ENCODE data around the gene NPB.

Gene NPB

GRCh38 chr17:81925860-81926450, 23.9 kb downstream of the NPB start:
- DNase-seq (ENCODE audit: low read depth in 2 of 2, low spot score in 1 of 2) = no peak

- peak; percentile 49 to 58 for DNase-seq (ENCODE audit: low read depth in 2 of 2, low spot score in 1 of 2)
Measured at GRCh38 chr17:81926451-81927151, 24.6 kb downstream of the NPB start.

DNA sequence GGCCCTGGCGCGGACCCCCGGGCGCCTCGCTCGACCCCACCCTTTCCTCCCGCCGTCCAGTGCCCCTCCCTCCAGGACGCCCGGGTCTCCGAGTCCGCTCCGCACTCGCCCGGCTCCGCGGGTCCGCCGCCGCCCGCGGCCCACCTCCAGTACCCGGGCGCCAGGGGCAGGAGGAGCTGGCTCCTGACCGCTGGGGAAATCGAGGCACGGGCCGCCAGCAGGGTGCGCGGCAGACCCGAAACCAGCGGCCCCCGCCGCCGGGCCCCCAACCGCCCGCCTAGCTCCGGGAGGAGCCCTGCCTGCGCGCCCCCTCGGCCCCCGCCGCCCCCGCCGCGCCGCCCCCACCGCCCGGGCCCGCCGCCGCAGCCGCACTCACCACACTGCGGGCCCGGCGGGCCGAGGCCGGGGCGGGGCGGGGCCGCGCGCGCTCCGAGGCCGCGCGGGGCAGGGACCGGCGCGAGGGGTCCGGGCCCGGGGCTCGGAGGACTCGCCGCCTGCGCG, 25.2 kb downstream of the NPB start:
- no peak for DNase-seq (ENCODE audit: low read depth in 2 of 2, low spot score in 1 of 2)

GRCh38 chr17:81927653-81928543, 25.9 kb downstream of the NPB start, which contains the start of gene MAFG:
MAFG (minus strand) TSS chr17:81927735; CDS start chr17:81923185, 4,550 bp downstream.
- DNase-seq (ENCODE audit: low read depth in 2 of 2, low spot score in 1 of 2) = peak; percentile 75 to 76

- DNase-seq (ENCODE audit: low read depth in 2 of 2, low spot score in 1 of 2) = no peak
Measured at GRCh38 chr17:81928544-81929252, 26.7 kb downstream of the NPB start.

DNA sequence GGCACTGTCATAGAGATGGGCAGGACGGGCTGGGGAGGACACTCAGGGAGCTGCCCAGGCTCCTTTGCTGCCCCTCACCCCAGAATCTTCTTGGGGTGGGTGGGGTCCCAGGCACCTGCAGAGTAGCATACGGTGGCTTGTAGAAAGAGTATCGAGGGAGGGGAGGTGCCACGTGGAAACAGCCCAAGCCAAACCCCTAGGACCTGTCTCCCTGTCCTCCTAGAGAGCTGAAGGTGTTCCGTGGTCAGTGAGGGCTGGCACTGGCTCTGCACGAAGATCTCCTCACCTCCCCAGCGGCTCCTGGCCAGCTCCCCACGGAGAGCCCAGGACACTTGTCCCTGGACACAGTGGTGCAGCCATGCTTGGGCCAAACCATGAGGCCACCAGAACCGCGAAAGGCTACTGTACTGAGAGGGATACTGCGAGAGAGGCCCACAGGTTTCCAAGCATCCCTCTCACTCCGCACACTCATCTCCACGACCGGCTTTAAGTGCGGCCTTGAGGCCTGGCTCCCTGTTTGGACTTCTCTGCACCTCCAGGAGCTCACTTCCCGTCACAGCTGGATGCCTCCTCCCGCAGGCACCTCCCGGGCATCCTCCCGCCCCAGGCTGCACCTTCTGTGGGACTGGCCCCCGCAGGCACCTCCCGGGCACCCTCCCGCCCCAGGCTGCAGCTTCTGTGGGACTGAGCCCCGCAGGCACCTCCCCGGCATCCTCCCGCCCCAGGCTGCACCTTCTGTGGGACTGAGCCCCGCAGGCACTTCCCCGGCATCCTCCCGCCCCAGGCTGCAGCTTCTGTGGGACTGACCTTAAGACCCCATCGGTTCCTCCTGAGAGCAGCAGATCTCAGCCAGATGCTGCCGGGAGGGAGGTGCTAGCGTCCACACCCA, 27.5 kb downstream of the NPB start:
- DNase-seq (ENCODE audit: low read depth in 2 of 2, low spot score in 1 of 2) = no peak

DNA sequence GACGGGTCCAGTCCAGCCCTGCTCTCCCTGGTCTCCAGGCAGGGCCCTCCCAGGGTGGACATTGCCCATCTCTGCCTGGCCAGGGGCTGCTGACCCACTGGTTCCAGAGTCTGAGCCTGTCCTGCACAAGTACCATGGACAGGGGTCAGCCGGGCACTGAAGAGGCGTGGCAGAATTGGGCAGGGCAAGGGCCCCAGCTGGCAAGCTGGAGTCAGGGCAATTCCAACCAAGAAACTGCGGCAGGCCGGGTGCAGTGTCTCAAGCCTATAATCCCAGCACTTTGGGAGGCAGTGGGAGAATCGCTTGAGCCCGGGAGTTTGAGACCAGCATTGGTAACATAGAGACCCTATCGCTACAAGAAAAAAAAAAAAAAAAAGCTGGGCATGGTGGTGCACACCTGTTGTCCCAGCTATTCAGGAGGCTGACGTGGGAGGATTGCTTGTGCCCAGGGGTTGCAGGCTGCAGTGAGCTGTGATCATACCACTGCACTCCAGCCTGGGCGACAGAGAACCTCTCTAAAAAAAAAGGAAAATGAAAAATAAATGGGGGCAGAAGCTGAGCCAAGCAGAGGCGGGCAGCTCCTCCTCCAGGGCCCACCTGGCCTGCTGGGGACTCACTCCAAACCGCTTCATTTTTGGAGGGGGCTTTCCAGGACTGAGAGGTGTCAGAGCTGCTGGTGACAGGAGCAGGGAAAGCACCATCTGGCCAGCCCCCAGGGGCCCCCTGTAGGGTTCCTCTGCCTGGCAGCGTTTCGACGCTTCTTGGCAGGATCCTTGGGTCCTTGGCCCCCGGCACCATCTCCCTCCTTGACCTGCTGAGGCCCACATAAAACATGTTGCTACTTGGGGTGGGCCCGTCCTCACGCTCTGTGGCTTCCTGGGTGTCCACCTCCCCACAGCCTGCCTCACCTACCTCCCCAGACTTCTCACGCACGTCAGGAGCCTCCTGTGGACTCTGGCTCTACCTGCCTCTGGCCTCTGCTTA, 28.4 kb downstream of the NPB start:
- DNase-seq (ENCODE audit: low read depth in 2 of 2, low spot score in 1 of 2) = no peak

GRCh38 chr17:81931189-81931556, 29.1 kb downstream of the NPB start:
- no peak for DNase-seq (ENCODE audit: low read depth in 2 of 2, low spot score in 1 of 2)

DNA sequence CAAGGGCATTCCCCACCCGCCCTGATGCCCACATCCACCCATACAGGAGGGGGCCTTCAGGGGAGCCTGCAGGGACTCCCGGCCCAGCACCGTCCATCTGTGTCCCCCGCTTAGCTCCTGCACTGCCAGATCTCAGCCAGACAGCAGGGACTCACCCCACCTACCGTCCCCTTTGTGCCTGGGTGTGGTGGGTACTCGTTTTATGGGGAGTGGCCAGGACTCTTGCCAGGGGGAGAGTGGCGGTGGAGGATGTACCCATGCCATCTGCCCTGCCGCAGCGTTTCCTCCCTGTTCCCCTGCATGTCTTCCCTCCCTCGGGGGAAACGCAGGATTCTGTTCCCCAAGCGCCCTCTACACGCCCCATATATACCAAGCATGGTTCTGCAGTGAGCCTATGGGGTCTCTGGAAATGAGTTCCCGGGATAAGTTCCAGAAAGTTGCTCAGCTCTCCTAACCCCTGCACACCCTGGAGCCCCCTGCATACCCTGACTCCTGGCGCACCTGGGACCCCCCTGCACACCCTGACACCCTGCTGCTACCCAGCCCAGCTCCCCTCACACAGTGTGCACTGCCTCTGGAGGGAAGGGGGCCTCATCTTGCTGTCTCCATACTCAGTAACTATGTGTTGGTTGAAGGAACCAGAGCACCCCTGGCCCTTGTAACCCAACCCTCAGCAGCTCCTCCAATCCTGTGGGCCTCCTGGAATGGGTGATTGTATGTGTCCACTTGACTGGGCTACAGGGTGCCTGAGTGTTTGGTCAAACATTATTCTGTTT, 29.7 kb downstream of the NPB start:
- DNase-seq (ENCODE audit: low read depth in 2 of 2, low spot score in 1 of 2) = no peak

GRCh38 chr17:81932333-81932983, 30.4 kb downstream of the NPB start:
- DNase-seq (ENCODE audit: low read depth in 2 of 2, low spot score in 1 of 2) = no peak

GRCh38 chr17:81933178-81933699, 31.2 kb downstream of the NPB start:
- no peak for DNase-seq (ENCODE audit: low read depth in 2 of 2, low spot score in 1 of 2)

GRCh38 chr17:81934098-81934757, 32.2 kb downstream of the NPB start:
- DNase-seq (ENCODE audit: low read depth in 2 of 2, low spot score in 1 of 2) = no peak

- no peak for DNase-seq (ENCODE audit: low read depth in 2 of 2, low spot score in 1 of 2)
Measured at GRCh38 chr17:81934850-81935708, 33.0 kb downstream of the NPB start.

DNA sequence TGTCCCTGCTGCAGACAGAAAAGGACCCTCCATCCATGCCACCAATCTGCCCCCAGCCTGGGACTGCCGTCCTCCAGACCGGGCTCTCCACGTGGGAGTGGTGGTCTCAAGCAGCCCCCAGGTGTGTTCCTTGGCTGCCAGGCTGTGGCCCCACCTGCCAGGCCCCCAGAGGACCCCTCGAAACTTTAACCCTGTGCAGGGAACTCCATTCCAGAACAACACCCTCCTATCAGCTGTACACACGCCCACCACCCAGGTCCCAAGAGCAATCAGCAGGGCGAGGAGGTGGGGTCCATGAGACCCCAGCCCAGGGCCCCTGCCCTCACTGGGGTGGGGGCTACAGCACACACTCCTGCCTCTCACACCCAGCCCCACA, 33.7 kb downstream of the NPB start:
- no peak for DNase-seq (ENCODE audit: low read depth in 2 of 2, low spot score in 1 of 2)

DNA sequence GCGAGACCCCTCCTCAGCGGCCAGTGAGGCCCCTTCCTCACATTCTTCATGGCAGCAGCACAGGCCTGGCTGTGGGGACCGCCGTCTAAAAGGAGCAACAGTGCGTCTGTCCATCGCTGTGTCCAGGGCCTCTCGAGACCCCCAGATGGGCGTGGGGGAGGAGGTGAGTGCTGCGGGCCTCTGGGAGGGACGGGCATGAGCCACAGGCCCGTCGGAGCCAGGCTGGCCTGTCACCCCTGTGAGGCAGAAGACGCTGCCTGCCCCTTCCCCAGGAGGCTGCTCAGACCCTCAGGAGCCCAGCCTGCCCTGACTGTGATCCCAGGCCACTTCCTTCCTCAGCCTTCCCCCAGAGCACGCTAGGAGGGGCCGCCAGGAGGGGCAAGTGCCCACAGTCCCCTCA, 37.2 kb downstream of the NPB start:
- no peak for DNase-seq (ENCODE audit: low read depth in 2 of 2, low spot score in 1 of 2)

DNA sequence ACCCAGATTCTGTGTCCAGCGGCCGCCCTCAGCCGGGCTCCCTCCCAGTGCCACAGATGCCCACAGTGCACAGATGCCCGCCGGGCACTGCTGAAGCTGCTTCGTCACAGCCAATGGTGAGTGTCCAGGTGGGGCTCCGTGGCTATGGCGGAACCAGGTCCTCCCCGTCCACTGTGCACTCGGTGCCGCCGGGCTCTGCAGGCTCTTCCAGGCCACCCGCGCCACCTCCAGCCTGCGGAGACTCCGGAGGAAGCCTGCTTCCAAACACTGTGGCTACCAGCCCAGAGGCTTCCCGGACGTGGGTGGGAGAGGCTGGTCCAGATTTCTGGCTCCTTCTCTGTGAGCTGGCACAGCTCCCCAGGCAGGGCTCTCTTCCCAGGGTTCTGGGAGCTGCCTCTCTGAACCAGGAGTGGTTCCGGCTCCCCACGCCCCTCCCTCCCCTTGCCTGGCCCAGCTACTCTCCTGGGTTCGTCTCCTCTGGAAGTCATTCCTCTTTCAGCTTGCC, 37.9 kb downstream of the NPB start:
- DNase-seq (ENCODE audit: low read depth in 2 of 2, low spot score in 1 of 2) = no peak

Data from stimulated activated CD8-positive, alpha-beta memory T cell treated with anti-CD3 and anti-CD28 coated beads, Interleukin-4, amount 100 ng/mL, for 4 hours (primary cell).